ENCODE measurements around the gene PHF20. TPM values are rescaled to one million over a fixed set of nuclear protein-coding genes. Genes with fewer than 3 reads are reported as not detected.

Gene PHF20
- total RNA-seq, 1 experiment from 2014 or later, result 65.8 TPM

GRCh38 chr20:35750611-35751010 lies 21.2 kb upstream of the PHF20 start (continued):
- TF ChIP-seq NR1H2 (CRISPR knock-in tag; IDR thresholded peaks at IDR 0.05) (no peak), FOXP1 (CRISPR knock-in tag; IDR thresholded peaks at IDR 0.05; ENCODE audit: borderline replicate concordance) (no peak), OVOL2 (CRISPR knock-in tag; IDR thresholded peaks at IDR 0.05; ENCODE audit: borderline replicate concordance) (no peak), ZNF138 (CRISPR knock-in tag; conservative IDR thresholded peaks at IDR 0.05) (no peak), ERG (CRISPR knock-in tag; IDR thresholded peaks at IDR 0.05) (no peak), SOX15 (CRISPR knock-in tag; IDR thresholded peaks at IDR 0.05) (no peak), ZNF671 (CRISPR knock-in tag; IDR thresholded peaks at IDR 0.05) (no peak)

GRCh38 chr20:35756404-35756803 lies 15.4 kb upstream of the PHF20 start:
- Mint-ChIP-seq H3K27ac (no peak overlapping the region), H3K36me3 (no peaks in the 10 kb centered on the region), H3K27me3 (ENCODE audit: low read depth) (no peaks in the 10 kb centered on the region; the same call in 1 of the 2 replicates), H3K4me3 (no peak overlapping the region), H3K4me1 (no peaks in the 10 kb centered on the region), H3K9me3 (no peaks in the 10 kb centered on the region)
- ChIA-PET POLR2A (no interaction called here), CTCF (interaction anchor here (4.9 kb wide), 1 partner anchor 14 kb away, joined by 16 read pairs; the partner anchor contains the start of gene RBM39)
- DNase-seq (ENCODE audit: low spot score), result no peak
- ATAC-seq, result no peak
- TF ChIP-seq TP53 (CRISPR knock-in tag; IDR thresholded peaks at IDR 0.05) (no peak), MYBL2 (CRISPR knock-in tag; IDR thresholded peaks at IDR 0.05) (no peak), ATF3 (CRISPR knock-in tag; conservative IDR thresholded peaks at IDR 0.05) (no peak), SMAD4 (CRISPR knock-in tag; IDR thresholded peaks at IDR 0.05) (no peak), RELA (CRISPR knock-in tag; IDR thresholded peaks at IDR 0.05; ENCODE audit: borderline replicate concordance) (no peak), ATF1 (CRISPR knock-in tag; IDR thresholded peaks at IDR 0.05) (no peak), ZNF219 (CRISPR knock-in tag; IDR thresholded peaks at IDR 0.05; ENCODE audit: borderline replicate concordance) (no peak), JUN (CRISPR knock-in tag; IDR thresholded peaks at IDR 0.05) (no peak), ZNF425 (CRISPR knock-in tag; conservative IDR thresholded peaks at IDR 0.05) (no peak), ZNF263 (CRISPR knock-in tag; IDR thresholded peaks at IDR 0.05; ENCODE audit: low read depth) (no peak), ESRRA (CRISPR knock-in tag; IDR thresholded peaks at IDR 0.05; ENCODE audit: borderline replicate concordance) (no peak), RORB (CRISPR knock-in tag; IDR thresholded peaks at IDR 0.05) (no peak), ZNF423 (CRISPR knock-in tag; IDR thresholded peaks at IDR 0.05) (no peak), ERG (CRISPR knock-in tag; IDR thresholded peaks at IDR 0.05) (no peak), PRDM15 (CRISPR knock-in tag; IDR thresholded peaks at IDR 0.05) (no peak), AR (CRISPR knock-in tag; IDR thresholded peaks at IDR 0.05) (no peak)
